KMS-11 (cell line): Measurements from ENCODE around the gene HS2ST1.

ENCODE experiments used
- H2AFZ ChIP-seq: fragments of 200-600 bp; sonication (generic); 2 replicates; pipeline ENCODE4 v1.6.1; 2016; ENCODE audit warnings: antibody characterized with exemption, mixed run types, low read depth
- H3K27ac ChIP-seq: fragments of 200-600 bp; sonication (generic); 2 replicates; pipeline ENCODE4 v1.6.1; 2016; ENCODE audit warnings: mild to moderate bottlenecking, mixed run types
- H3K27me3 ChIP-seq: fragments of 200-600 bp; sonication (generic); 2 replicates; pipeline ENCODE4 v1.6.1; 2017; ENCODE audit warnings: mild to moderate bottlenecking, low read depth, mixed run types, moderate library complexity; ENCODE audit not compliant: insufficient read depth
- H3K36me3 ChIP-seq: fragments of 200-600 bp; sonication (generic); 2 replicates; pipeline ENCODE4 v1.6.1; 2017; ENCODE audit warnings: mild to moderate bottlenecking, mixed run types; ENCODE audit not compliant: insufficient read depth
- H3K4me1 ChIP-seq: fragments of 200-600 bp; sonication (generic); 2 replicates; pipeline ENCODE4 v1.6.1; 2016; ENCODE audit warnings: mild to moderate bottlenecking, low read depth, mixed run types; ENCODE audit not compliant: poor library complexity, severe bottlenecking
- H3K4me2 ChIP-seq: fragments of 200-600 bp; sonication (generic); 2 replicates; pipeline ENCODE4 v1.7.0; 2016; ENCODE audit warnings: mild to moderate bottlenecking, mixed run types
- H3K4me3 ChIP-seq: fragments of 200-600 bp; sonication (generic); IDR thresholded peaks from 2 replicates; pipeline ENCODE4 v1.6.1; 2017; ENCODE audit warnings: low read depth, low read length, mixed read lengths; ENCODE audit not compliant: insufficient read depth
- H3K79me2 ChIP-seq: fragments of 200-600 bp; sonication (generic); 2 replicates; pipeline ENCODE4 v1.6.1; 2016; ENCODE audit warnings: low read depth, mixed run types; ENCODE audit not compliant: insufficient read depth
- H3K9ac ChIP-seq: fragments of 200-600 bp; sonication (generic); 2 replicates; pipeline ENCODE4 v1.6.1; 2016; ENCODE audit warnings: mild to moderate bottlenecking, mixed run types
- H4K20me1 ChIP-seq: fragments of 200-600 bp; sonication (generic); 2 replicates; pipeline ENCODE4 v1.6.1; 2016; ENCODE audit warnings: mild to moderate bottlenecking, mixed run types; ENCODE audit not compliant: insufficient read depth
- CTCF ChIP-seq: fragments of 200-600 bp; sonication (generic); conservative IDR thresholded peaks from 2 replicates; pipeline ENCODE4 v1.6.1; 2017; ENCODE audit warnings: low read depth, mild to moderate bottlenecking, antibody characterized with exemption, low read length, moderate library complexity, mixed read lengths

Gene HS2ST1

GRCh38 chr1:86994061-86994460 is 79.6 kb downstream of the HS2ST1 start:
- Histone ChIP-seq H3K4me1 (no peaks in the 10 kb centered on the region), H3K27me3 (no peaks in the 10 kb centered on the region), H2AFZ (no peak overlapping the region), H3K9ac (no peak overlapping the region), H3K36me3 (no peaks in the 10 kb centered on the region), H3K79me2 (no peaks in the 10 kb centered on the region), H4K20me1 (no peaks in the 10 kb centered on the region), H3K27ac (no peak overlapping the region), H3K4me2 (no peak overlapping the region), H3K4me3 (no peak overlapping the region)
- TF ChIP-seq CTCF: no peak

- Histone ChIP-seq H3K9ac (no peak overlapping the region), H3K36me3 (no peaks in the 10 kb centered on the region), H4K20me1 (no peaks in the 10 kb centered on the region), H3K4me1 (no peaks in the 10 kb centered on the region), H3K27me3 (no peaks in the 10 kb centered on the region), H3K79me2 (no peaks in the 10 kb centered on the region), H2AFZ (no peak overlapping the region), H3K4me3 (no peak overlapping the region), H3K27ac (no peak overlapping the region), H3K4me2 (no peak overlapping the region)
- TF ChIP-seq CTCF: no peak
These were observed 83.1 kb downstream of the HS2ST1 start for GRCh38 chr1:86997538-86997937.

- Histone ChIP-seq H4K20me1 (no peaks in the 10 kb centered on the region), H3K27me3 (no peaks in the 10 kb centered on the region), H3K4me1 (no peaks in the 10 kb centered on the region), H3K36me3 (no peaks in the 10 kb centered on the region), H3K79me2 (no peaks in the 10 kb centered on the region), H3K27ac (no peak overlapping the region), H3K9ac (no peak overlapping the region), H2AFZ (no peak overlapping the region), H3K4me3 (no peak overlapping the region), H3K4me2 (no peak overlapping the region)
- no peak for TF ChIP-seq CTCF
These were observed 83.8 kb downstream of the HS2ST1 start for GRCh38 chr1:86998280-86998679.

DNA sequence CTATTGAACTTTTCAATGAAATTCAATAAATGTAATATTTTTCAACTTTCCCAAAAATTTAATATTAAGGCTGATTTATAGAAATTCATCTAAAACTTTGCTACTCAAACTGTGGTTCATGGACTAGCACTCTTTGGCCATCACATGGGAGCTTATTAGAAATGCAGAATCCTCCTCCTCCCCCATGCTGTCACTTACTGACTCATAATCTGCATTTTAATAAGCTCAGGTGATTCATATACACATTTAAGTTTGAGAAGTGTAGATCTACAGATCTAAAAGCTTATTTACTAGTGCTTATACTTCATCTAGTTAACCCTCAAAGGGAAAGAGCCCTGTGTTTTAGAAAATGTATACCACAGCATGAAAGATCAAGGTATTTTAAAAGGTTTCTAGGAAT is 84.3 kb downstream of the HS2ST1 start:
- Histone ChIP-seq H3K27ac (no peak overlapping the region), H3K9ac (no peak overlapping the region), H3K4me2 (no peak overlapping the region), H2AFZ (no peak overlapping the region), H3K36me3 (no peaks in the 10 kb centered on the region), H3K4me3 (no peak overlapping the region), H3K4me1 (no peaks in the 10 kb centered on the region), H3K27me3 (no peaks in the 10 kb centered on the region), H3K79me2 (no peaks in the 10 kb centered on the region), H4K20me1 (no peaks in the 10 kb centered on the region)
- no peak for TF ChIP-seq CTCF

GRCh38 chr1:87000460-87000859 is 86.0 kb downstream of the HS2ST1 start:
- no peak overlapping the region for H3K4me2 ChIP-seq
- H4K20me1 ChIP-seq: no peaks in the 10 kb centered on the region
- no peaks in the 10 kb centered on the region for H3K4me1 ChIP-seq
- H3K79me2 ChIP-seq: no peaks in the 10 kb centered on the region
- H3K27ac ChIP-seq: no peak overlapping the region
- TF ChIP-seq CTCF: no peak
- H3K27me3 ChIP-seq: no peaks in the 10 kb centered on the region
- no peaks in the 10 kb centered on the region for H3K36me3 ChIP-seq
- H2AFZ ChIP-seq: no peak overlapping the region
- H3K4me3 ChIP-seq: no peak overlapping the region
- H3K9ac ChIP-seq: no peak overlapping the region
